ENCODE data around the gene RAB10.

The RAB10 gene

GRCh38 chr2:26114151-26114550 is 80.3 kb downstream of the RAB10 start:
- no peak for DNase-seq (ENCODE audit: insufficient read length, low spot score)
- TF ChIP-seq TAF1 (IDR thresholded peaks at IDR 0.05; ENCODE audit: low read depth, low read length) (no peak), PAX5 (IDR thresholded peaks at IDR 0.05; ENCODE audit: insufficient read depth, low read length, severe bottlenecking) (no peak), POLR2AphosphoS5 (IDR thresholded peaks at IDR 0.05; ENCODE audit: low read depth, low read length) (no peak), POU2F2 (IDR thresholded peaks at IDR 0.05; ENCODE audit: low read depth, low read length) (no peak), SPI1 (IDR thresholded peaks at IDR 0.05; ENCODE audit: low read depth, low read length) (no peak), POLR2A (IDR thresholded peaks at IDR 0.05; ENCODE audit: low read depth, low read length) (no peak)
- no peak for FAIRE-seq

GRCh38 chr2:26118682-26119081 is 84.8 kb downstream of the RAB10 start:
- TF ChIP-seq TAF1 (IDR thresholded peaks at IDR 0.05; ENCODE audit: low read depth, low read length) (no peak), SPI1 (IDR thresholded peaks at IDR 0.05; ENCODE audit: low read depth, low read length) (no peak), PAX5 (IDR thresholded peaks at IDR 0.05; ENCODE audit: insufficient read depth, low read length, severe bottlenecking) (no peak), POU2F2 (IDR thresholded peaks at IDR 0.05; ENCODE audit: low read depth, low read length) (no peak), POLR2AphosphoS5 (IDR thresholded peaks at IDR 0.05; ENCODE audit: low read depth, low read length) (no peak), POLR2A (IDR thresholded peaks at IDR 0.05; ENCODE audit: low read depth, low read length) (no peak)
- DNase-seq (ENCODE audit: insufficient read length, low spot score) (no peak), FAIRE-seq (no peak)

- FAIRE-seq (no peak), DNase-seq (ENCODE audit: insufficient read length, low spot score) (no peak)
- no peak for TF ChIP-seq SPI1 (IDR thresholded peaks at IDR 0.05; ENCODE audit: low read depth, low read length)
- no peak for TF ChIP-seq TAF1 (IDR thresholded peaks at IDR 0.05; ENCODE audit: low read depth, low read length)
- no peak for TF ChIP-seq POLR2AphosphoS5 (IDR thresholded peaks at IDR 0.05; ENCODE audit: low read depth, low read length)
- no peak for TF ChIP-seq POLR2A (IDR thresholded peaks at IDR 0.05; ENCODE audit: low read depth, low read length)
- TF ChIP-seq PAX5 (IDR thresholded peaks at IDR 0.05; ENCODE audit: insufficient read depth, low read length, severe bottlenecking), result no peak
- no peak for TF ChIP-seq POU2F2 (IDR thresholded peaks at IDR 0.05; ENCODE audit: low read depth, low read length)
Measured at GRCh38 chr2:26119521-26119920, 85.6 kb downstream of the RAB10 start.

- DNase-seq (ENCODE audit: insufficient read length, low spot score) (no peak), FAIRE-seq (no peak)
- TF ChIP-seq TAF1 (IDR thresholded peaks at IDR 0.05; ENCODE audit: low read depth, low read length) (no peak), POLR2AphosphoS5 (IDR thresholded peaks at IDR 0.05; ENCODE audit: low read depth, low read length) (no peak)
Measured at GRCh38 chr2:26122630-26123029, 88.7 kb downstream of the RAB10 start.

GRCh38 chr2:26123426-26123825 is 89.5 kb downstream of the RAB10 start:
- DNase-seq (ENCODE audit: insufficient read length, low spot score) (no peak), FAIRE-seq (peak; percentile 38)
- no peak for TF ChIP-seq POLR2AphosphoS5 (IDR thresholded peaks at IDR 0.05; ENCODE audit: low read depth, low read length)
- no peak for TF ChIP-seq PAX5 (IDR thresholded peaks at IDR 0.05; ENCODE audit: insufficient read depth, low read length, severe bottlenecking)
- TF ChIP-seq SPI1 (IDR thresholded peaks at IDR 0.05; ENCODE audit: low read depth, low read length), result no peak
- TF ChIP-seq POLR2A (IDR thresholded peaks at IDR 0.05; ENCODE audit: low read depth, low read length), result no peak
- no peak for TF ChIP-seq TAF1 (IDR thresholded peaks at IDR 0.05; ENCODE audit: low read depth, low read length)
- TF ChIP-seq POU2F2 (IDR thresholded peaks at IDR 0.05; ENCODE audit: low read depth, low read length), result no peak

- no peak for DNase-seq (ENCODE audit: insufficient read length, low spot score)
- TF ChIP-seq POLR2A (IDR thresholded peaks at IDR 0.05; ENCODE audit: low read depth, low read length) (no peak), POU2F2 (IDR thresholded peaks at IDR 0.05; ENCODE audit: low read depth, low read length) (no peak), PAX5 (IDR thresholded peaks at IDR 0.05; ENCODE audit: insufficient read depth, low read length, severe bottlenecking) (no peak), POLR2AphosphoS5 (IDR thresholded peaks at IDR 0.05; ENCODE audit: low read depth, low read length) (no peak), TAF1 (IDR thresholded peaks at IDR 0.05; ENCODE audit: low read depth, low read length) (no peak), SPI1 (IDR thresholded peaks at IDR 0.05; ENCODE audit: low read depth, low read length) (no peak)
- FAIRE-seq, result no peak
Measured at GRCh38 chr2:26126074-26126473, 92.2 kb downstream of the RAB10 start.

GRCh38 chr2:26128176-26128575 is 94.3 kb downstream of the RAB10 start:
- no peak for FAIRE-seq
- DNase-seq (ENCODE audit: insufficient read length, low spot score), result no peak
- no peak for TF ChIP-seq POLR2A (IDR thresholded peaks at IDR 0.05; ENCODE audit: low read depth, low read length)
- no peak for TF ChIP-seq POLR2AphosphoS5 (IDR thresholded peaks at IDR 0.05; ENCODE audit: low read depth, low read length)
- TF ChIP-seq SPI1 (IDR thresholded peaks at IDR 0.05; ENCODE audit: low read depth, low read length), result no peak
- TF ChIP-seq TAF1 (IDR thresholded peaks at IDR 0.05; ENCODE audit: low read depth, low read length), result no peak
- no peak for TF ChIP-seq POU2F2 (IDR thresholded peaks at IDR 0.05; ENCODE audit: low read depth, low read length)
- no peak for TF ChIP-seq PAX5 (IDR thresholded peaks at IDR 0.05; ENCODE audit: insufficient read depth, low read length, severe bottlenecking)

- no peak for FAIRE-seq
- no peak for TF ChIP-seq SPI1 (IDR thresholded peaks at IDR 0.05; ENCODE audit: low read depth, low read length)
- TF ChIP-seq POU2F2 (IDR thresholded peaks at IDR 0.05; ENCODE audit: low read depth, low read length), result no peak
- no peak for TF ChIP-seq TAF1 (IDR thresholded peaks at IDR 0.05; ENCODE audit: low read depth, low read length)
- TF ChIP-seq PAX5 (IDR thresholded peaks at IDR 0.05; ENCODE audit: insufficient read depth, low read length, severe bottlenecking), result no peak
- no peak for TF ChIP-seq POLR2AphosphoS5 (IDR thresholded peaks at IDR 0.05; ENCODE audit: low read depth, low read length)
- TF ChIP-seq POLR2A (IDR thresholded peaks at IDR 0.05; ENCODE audit: low read depth, low read length), result no peak
- no peak for DNase-seq (ENCODE audit: insufficient read length, low spot score)
Measured at GRCh38 chr2:26130763-26131162, 96.9 kb downstream of the RAB10 start.

- no peak for TF ChIP-seq POU2F2 (IDR thresholded peaks at IDR 0.05; ENCODE audit: low read depth, low read length)
- FAIRE-seq (peak; percentile 31), DNase-seq (ENCODE audit: insufficient read length, low spot score) (no peak)
Measured at GRCh38 chr2:26136451-26136850, 102.6 kb downstream of the RAB10 start.

- DNase-seq (ENCODE audit: insufficient read length, low spot score) (no peak), FAIRE-seq (no peak)
- TF ChIP-seq POLR2A (IDR thresholded peaks at IDR 0.05; ENCODE audit: low read depth, low read length) (no peak), SPI1 (IDR thresholded peaks at IDR 0.05; ENCODE audit: low read depth, low read length) (no peak), POLR2AphosphoS5 (IDR thresholded peaks at IDR 0.05; ENCODE audit: low read depth, low read length) (no peak), TAF1 (IDR thresholded peaks at IDR 0.05; ENCODE audit: low read depth, low read length) (no peak), PAX5 (IDR thresholded peaks at IDR 0.05; ENCODE audit: insufficient read depth, low read length, severe bottlenecking) (no peak), POU2F2 (IDR thresholded peaks at IDR 0.05; ENCODE audit: low read depth, low read length) (no peak)
Measured at GRCh38 chr2:26139269-26140183, 105.6 kb downstream of the RAB10 start.

All from GM12891 (cell line).